HepG2 (cell line): Measurements from ENCODE around the gene RAD9A. TPM values are rescaled to one million over a fixed set of nuclear protein-coding genes. Genes with fewer than 3 reads are reported as not detected.

Experiments used
- ATAC-seq: fragments of 200-7000 bp; cut with Tn5 transposase; 3 replicates; pipeline ENCODE4 v1.9.1; 2020; ENCODE audit warnings: mild to moderate bottlenecking, moderate library complexity
- BruUV-seq: library from RNA; stranded (reverse); fragments of 400-500 nt; replicated peaks from 2 replicates; lab custom pipeline; 2021; lab: Mats Ljungman, UMichigan
- CTCF ChIA-PET: fragments of 300-600 bp; formaldehyde crosslinking; extraction: SDS; loops from one replicate; lab custom pipeline; 2021; ENCODE audit warnings: low total read pairs, inconsistent platforms, low intra/inter-chr PET ratio; lab: Yijun Ruan, JAX
- POLR2A ChIA-PET: fragments of 350-600 bp; sonication (Branson Sonifier 250); formaldehyde crosslinking; loops from one replicate; lab custom pipeline; 2020; ENCODE audit warnings: antibody characterized with exemption, inconsistent platforms; lab: Yijun Ruan, JAX
- DNase-seq: peaks from one replicate; pipeline ENCODE4 v3.0.0-alpha.2; 2015; ENCODE audit warnings: low spot score
- FAIRE-seq: peaks from 3 replicates; lab custom pipeline; 2011; peaks lifted over from hg19 to GRCh38; lab: Jason Lieb, UNC
- H2AFZ ChIP-seq: one replicate; pipeline ENCODE4 v1.6.1; 2011; ENCODE audit warnings: low read length, inconsistent platforms
- H3K27ac ChIP-seq: fragments of 300-600 bp; 3 replicates; pipeline ENCODE4 v1.8.0; 2011; ENCODE audit warnings: mixed run types, mild to moderate bottlenecking, mixed read lengths, low read length, inconsistent platforms; ENCODE audit not compliant: insufficient read depth; ENCODE audit errors: extremely low read length
- H3K27me3 ChIP-seq, 2 experiments: fragments of 200-600 bp in 1 of 2; 2 replicates in 1 of 2; 3 replicates in 1 of 2; pipeline versions ENCODE4 v1.6.0 to v1.8.0; 2011; ENCODE audit warnings: low read length in 2 of 2, mild to moderate bottlenecking in 2 of 2, moderate library complexity in 2 of 2, inconsistent platforms in 1 of 2; ENCODE audit not compliant: insufficient read depth in 2 of 2, control insufficient read depth in 1 of 2
- H3K36me3 ChIP-seq, 2 experiments: fragments of 200-600 bp in 1 of 2; replicated peaks in 1 of 2; 2 replicates in 1 of 2; 3 replicates in 1 of 2; pipeline versions ENCODE4 v1.5.1 to v1.8.0; 2011; ENCODE audit warnings: low read length in 2 of 2, inconsistent platforms in 1 of 2; ENCODE audit not compliant: insufficient read depth in 2 of 2, control insufficient read depth in 1 of 2
- H3K4me1 ChIP-seq: 2 replicates; pipeline ENCODE4 v1.5.1; 2012; ENCODE audit warnings: low read length, inconsistent platforms; ENCODE audit not compliant: insufficient read depth
- H3K4me2 ChIP-seq: 2 replicates; pipeline ENCODE4 v1.6.0; 2011; ENCODE audit warnings: low read depth, low read length, inconsistent platforms
- H3K4me3 ChIP-seq, 3 experiments: fragments of 200-600 bp in 1 of 3; sonication (generic), shearing (Covaris generic) in 1 of 3; replicated peaks in 1 of 3; 2 replicates each; pipeline ENCODE4 v1.5.1; 2011 to 2016; ENCODE audit warnings: low read length in 3 of 3, inconsistent platforms in 2 of 3, low read depth in 2 of 3, mild to moderate bottlenecking in 2 of 3, control low read depth in 1 of 3, mixed read lengths in 1 of 3; ENCODE audit not compliant: insufficient read depth in 1 of 3
- H3K79me2 ChIP-seq: one replicate; pipeline ENCODE4 v1.6.1; 2011; ENCODE audit warnings: low read length, inconsistent platforms; ENCODE audit not compliant: insufficient read depth
- H3K9ac ChIP-seq: 2 replicates; pipeline ENCODE4 v1.6.0; 2011; ENCODE audit warnings: mild to moderate bottlenecking, low read depth, low read length, inconsistent platforms; ENCODE audit not compliant: insufficient read depth
- H3K9me3 ChIP-seq: 2 replicates; pipeline ENCODE4 v1.5.1; 2012; ENCODE audit warnings: mild to moderate bottlenecking, low read length
- H4K20me1 ChIP-seq: 2 replicates; pipeline ENCODE4 v1.6.0; 2011; ENCODE audit warnings: inconsistent platforms, mild to moderate bottlenecking, low read length, moderate library complexity; ENCODE audit not compliant: insufficient read depth
- ARNT2 ChIP-seq: sonication (generic); formaldehyde crosslinking; IDR thresholded peaks from 2 replicates; pipeline ENCODE4 v1.8.0; 2022; ENCODE audit warnings: mild to moderate bottlenecking, low read depth, missing genetic modification reagents, moderate library complexity
- CBX5 ChIP-seq: sonication (generic); formaldehyde crosslinking; IDR thresholded peaks from 2 replicates; pipeline ENCODE4 v1.4.0; 2020; ENCODE audit warnings: missing genetic modification reagents, borderline replicate concordance
- FOSL2 ChIP-seq: sonication (generic); formaldehyde crosslinking; IDR thresholded peaks from 2 replicates; pipeline ENCODE4 v1.4.0; 2020; ENCODE audit warnings: missing genetic modification reagents
- HIVEP1 ChIP-seq: sonication (generic); formaldehyde crosslinking; IDR thresholded peaks from 2 replicates; pipeline ENCODE4 v1.4.0; 2020; ENCODE audit warnings: mild to moderate bottlenecking, missing genetic modification reagents
- KDM5B ChIP-seq: sonication (generic); formaldehyde crosslinking; IDR thresholded peaks from 2 replicates; pipeline ENCODE4 v1.4.0; 2020; ENCODE audit warnings: missing genetic modification reagents, mild to moderate bottlenecking, borderline replicate concordance
- MTA1 ChIP-seq: sonication (generic); formaldehyde crosslinking; IDR thresholded peaks from 2 replicates; pipeline ENCODE4 v1.4.0; 2020; ENCODE audit warnings: missing genetic modification reagents, mild to moderate bottlenecking, borderline replicate concordance
- RAD21 ChIP-seq: fragments of 450-650 bp; formaldehyde crosslinking; IDR thresholded peaks from 2 replicates; pipeline ENCODE4 v1.5.0; 2020; ENCODE audit warnings: mild to moderate bottlenecking
- SMC3 ChIP-seq: IDR thresholded peaks from 2 replicates; pipeline ENCODE4 v1.6.1; 2011; ENCODE audit warnings: low read length, improper control_type of control experiment
- SOX5 ChIP-seq: IDR thresholded peaks from 2 replicates; pipeline ENCODE4 v1.6.1; 2016; ENCODE audit warnings: borderline replicate concordance
- STAG1 ChIP-seq: sonication (generic); formaldehyde crosslinking; IDR thresholded peaks from 2 replicates; pipeline ENCODE4 v1.4.0; 2020; ENCODE audit warnings: missing genetic modification reagents
- TCF7L2 ChIP-seq: IDR thresholded peaks from 2 replicates; pipeline ENCODE4 v1.6.1; 2011; ENCODE audit warnings: mild to moderate bottlenecking, low read depth, low read length, moderate library complexity
- TEAD3 ChIP-seq: optimal IDR thresholded peaks from 2 replicates; pipeline ENCODE3; 2016; ENCODE audit warnings: borderline replicate concordance
- ZNF292 ChIP-seq: sonication (generic); formaldehyde crosslinking; IDR thresholded peaks from 2 replicates; pipeline ENCODE4 v1.8.1; 2022; ENCODE audit warnings: mild to moderate bottlenecking, low read depth, missing genetic modification reagents, borderline replicate concordance
- ZNF558 ChIP-seq: sonication (generic); formaldehyde crosslinking; IDR thresholded peaks from 2 replicates; pipeline ENCODE4 v1.9.0; 2022; ENCODE audit warnings: mild to moderate bottlenecking, missing genetic modification reagents, borderline replicate concordance
- ZNF652 ChIP-seq: IDR thresholded peaks from 2 replicates; pipeline ENCODE4 v1.6.1; 2016; ENCODE audit warnings: low read depth, borderline replicate concordance
- ZNF768 ChIP-seq: sonication (generic); formaldehyde crosslinking; IDR thresholded peaks from 2 replicates; pipeline ENCODE4 v1.4.0; 2020; ENCODE audit warnings: missing genetic modification reagents
- WGBS: methylation state at CpG from one replicate; pipeline ENCODE4 v1.1.6; 2017; ENCODE audit warnings: low lambda C conversion rate; 5-methylcytosine and 5-hydroxymethylcytosine counted together
- in situ Hi-C: cut with HindIII; loops from 2 replicates; pipeline ENCODE4 v1.10.0; 2017; ENCODE audit warnings: low pct_unique_long_range_greater_than_20kb; ENCODE audit not compliant: extremely low pct_ligation_motif_present
- intact Hi-C: fragments of 100-400 bp; cut with micrococcal nuclease; formaldehyde crosslinking; loops from one replicate; pipeline ENCODE4 v1.10.0; 2022; ENCODE audit not compliant: unreplicated experiment
- polyA plus RNA-seq, 8 experiments: library from polyadenylated mRNA; depleted of rRNA in 3 of 8; stranded (reverse) in 7 of 8; unstranded in 1 of 8; fragments of >200 nt; fragmentation: Illumina TruSeq in 4 of 8; extraction: Trizol in 4 of 8; gene quantifications; 2 replicates each; pipeline versions ENCODE4 v1.2.1 to v1.2.3, GENCODE V29; 2011 to 2016; ENCODE audit warnings: low read depth in 4 of 8, missing spikeins in 1 of 8, mixed read lengths in 1 of 8; ENCODE audit not compliant: insufficient read depth in 1 of 8
- total RNA-seq, 5 experiments: library from RNA; depleted of rRNA; stranded (reverse); fragments of >200 nt; fragmentation: Illumina TruSeq; extraction: Trizol; gene quantifications; 2 replicates each; pipeline ENCODE4 v1.2.3, GENCODE V29; 2016; ENCODE audit warnings: low read depth in 1 of 5
- TF ChIP-seq, protein P1 (sequence below): sonication (generic); formaldehyde crosslinking; IDR thresholded peaks from 2 replicates; pipeline ENCODE4 v1.5.0; 2020; ENCODE audit warnings: mild to moderate bottlenecking, missing genetic modification reagents, moderate library complexity
- TF ChIP-seq, protein P2 (sequence below), 2 experiments: sonication (generic) in 1 of 2; formaldehyde crosslinking in 1 of 2; IDR thresholded peaks; 2 replicates each; pipeline versions ENCODE4 v1.4.0 to v1.6.1; 2018 to 2020; ENCODE audit warnings: missing genetic modification reagents in 2 of 2, borderline replicate concordance in 1 of 2, low read depth in 1 of 2, mild to moderate bottlenecking in 1 of 2, missing biosample characterization in 1 of 2

The RAD9A gene
- total and polyA plus RNA-seq, 2 of the 13 experiments (the other 11 are each of a cell fraction or from before 2014, with no cell fraction given) = 10.1 to 15.7 TPM

DNA sequence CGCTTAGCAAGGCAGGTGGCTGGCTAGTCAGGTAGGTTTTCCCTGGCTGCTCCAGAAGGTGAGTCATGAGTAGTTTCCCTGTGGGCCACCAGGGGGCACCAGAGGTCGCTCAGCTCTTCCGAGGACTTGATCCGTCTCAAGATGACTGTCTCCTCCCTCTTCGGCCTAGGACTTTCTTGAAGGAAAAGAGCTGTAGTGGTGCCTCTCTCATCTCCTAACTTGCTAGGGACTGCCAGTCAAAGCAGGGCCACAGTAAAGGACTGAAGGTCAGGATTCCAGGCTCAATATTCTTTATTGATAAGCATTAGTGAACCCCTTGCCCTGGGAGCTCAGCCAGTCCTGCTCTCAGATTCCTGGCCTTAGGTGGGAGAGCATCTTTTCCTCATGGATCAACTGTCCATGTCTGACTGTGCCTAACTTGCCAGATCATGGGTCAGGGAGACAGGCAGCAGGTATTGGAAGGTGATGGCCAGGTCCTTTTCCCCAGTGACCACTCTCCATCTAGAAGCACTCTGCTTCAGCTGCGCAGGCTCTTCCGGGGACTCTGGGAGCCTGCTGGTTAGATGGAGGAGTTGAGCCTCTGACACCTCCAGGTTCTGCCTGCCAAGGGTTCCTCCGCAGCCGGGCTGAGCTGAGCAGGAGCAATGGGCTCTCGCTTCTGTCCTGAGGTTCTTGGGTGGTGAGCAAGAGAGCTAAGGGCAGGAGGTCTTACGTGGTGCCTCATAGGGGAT is 40.3 kb upstream of the RAD9A start:
- ATAC-seq = no peak
- H3K9ac ChIP-seq = no peak overlapping the region
- POLR2A ChIA-PET = interaction anchor here (1.0 to 9.7 kb wide), 4 partner anchors 27 to 63 kb away, joined by 3 to 365 read pairs (median 10); partner anchors contain the start of genes ANKRD13D and CLCF1
- in situ Hi-C loops (loop anchor here (5.0 kb wide), 1 partner anchor 36 kb away; no protein-coding TSS in a partner anchor), intact Hi-C loops (no loop called here)
- TF ChIP-seq KDM5B (CRISPR knock-in tag) (0 out of 2 replicates have a peak, but pooled peaks have one; percentile 22), ZNF558 (CRISPR knock-in tag) (no peak), SMC3 (peak; percentile 44; the same call in 1 of the 2 replicates), RAD21 (peak; percentile 36; the same call in 1 of the 2 replicates), TCF7L2 (no peak), HIVEP1 (CRISPR knock-in tag) (0 out of 2 replicates have a peak, but pooled peaks have one; percentile 32), ZNF768 (CRISPR knock-in tag) (no peak), ZNF292 (CRISPR knock-in tag) (no peak), TEAD3 (CRISPR knock-in tag) (peak; percentile 15), ZNF652 (CRISPR knock-in tag) (peak; percentile 19; the same call in 1 of the 2 replicates), MTA1 (CRISPR knock-in tag) (no peak), SOX5 (CRISPR knock-in tag) (0 out of 2 replicates have a peak, but pooled peaks have one; percentile 9), ARNT2 (CRISPR knock-in tag) (0 out of 2 replicates have a peak, but pooled peaks have one; percentile 44), CBX5 (CRISPR knock-in tag) (no peak), FOSL2 (peak; percentile 90), STAG1 (CRISPR knock-in tag) (peak; percentile 69)
- TF ChIP-seq, protein P1, sequence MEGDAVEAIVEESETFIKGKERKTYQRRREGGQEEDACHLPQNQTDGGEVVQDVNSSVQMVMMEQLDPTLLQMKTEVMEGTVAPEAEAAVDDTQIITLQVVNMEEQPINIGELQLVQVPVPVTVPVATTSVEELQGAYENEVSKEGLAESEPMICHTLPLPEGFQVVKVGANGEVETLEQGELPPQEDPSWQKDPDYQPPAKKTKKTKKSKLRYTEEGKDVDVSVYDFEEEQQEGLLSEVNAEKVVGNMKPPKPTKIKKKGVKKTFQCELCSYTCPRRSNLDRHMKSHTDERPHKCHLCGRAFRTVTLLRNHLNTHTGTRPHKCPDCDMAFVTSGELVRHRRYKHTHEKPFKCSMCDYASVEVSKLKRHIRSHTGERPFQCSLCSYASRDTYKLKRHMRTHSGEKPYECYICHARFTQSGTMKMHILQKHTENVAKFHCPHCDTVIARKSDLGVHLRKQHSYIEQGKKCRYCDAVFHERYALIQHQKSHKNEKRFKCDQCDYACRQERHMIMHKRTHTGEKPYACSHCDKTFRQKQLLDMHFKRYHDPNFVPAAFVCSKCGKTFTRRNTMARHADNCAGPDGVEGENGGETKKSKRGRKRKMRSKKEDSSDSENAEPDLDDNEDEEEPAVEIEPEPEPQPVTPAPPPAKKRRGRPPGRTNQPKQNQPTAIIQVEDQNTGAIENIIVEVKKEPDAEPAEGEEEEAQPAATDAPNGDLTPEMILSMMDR = peak; percentile 86
- TF ChIP-seq, protein P2, sequence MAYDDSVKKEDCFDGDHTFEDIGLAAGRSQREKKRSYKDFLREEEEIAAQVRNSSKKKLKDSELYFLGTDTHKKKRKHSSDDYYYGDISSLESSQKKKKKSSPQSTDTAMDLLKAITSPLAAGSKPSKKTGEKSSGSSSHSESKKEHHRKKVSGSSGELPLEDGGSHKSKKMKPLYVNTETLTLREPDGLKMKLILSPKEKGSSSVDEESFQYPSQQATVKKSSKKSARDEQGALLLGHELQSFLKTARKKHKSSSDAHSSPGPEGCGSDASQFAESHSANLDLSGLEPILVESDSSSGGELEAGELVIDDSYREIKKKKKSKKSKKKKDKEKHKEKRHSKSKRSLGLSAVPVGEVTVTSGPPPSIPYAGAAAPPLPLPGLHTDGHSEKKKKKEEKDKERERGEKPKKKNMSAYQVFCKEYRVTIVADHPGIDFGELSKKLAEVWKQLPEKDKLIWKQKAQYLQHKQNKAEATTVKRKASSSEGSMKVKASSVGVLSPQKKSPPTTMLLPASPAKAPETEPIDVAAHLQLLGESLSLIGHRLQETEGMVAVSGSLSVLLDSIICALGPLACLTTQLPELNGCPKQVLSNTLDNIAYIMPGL (CRISPR knock-in tag; IDR thresholded peaks at IDR 0.05; ENCODE audit: borderline replicate concordance in 1 of 2, low read depth in 1 of 2) = 0 out of 4 replicates have a peak, but pooled peaks of 1 of the 2 experiments have one; percentile 35
- H3K27ac ChIP-seq = no peak overlapping the region
- no peak overlapping the region for H3K4me3 ChIP-seq
- no TSS peak for BruUV-seq
- no peaks in the 10 kb centered on the region for H3K36me3 ChIP-seq
- H3K4me2 ChIP-seq = peak overlapping the region; percentile 2; the same call in 1 of the 2 replicates
- H3K27me3 ChIP-seq = no peaks in the 10 kb centered on the region
- no peaks in the 10 kb centered on the region for H3K79me2 ChIP-seq
- H3K4me1 ChIP-seq = peaks cover 36% of the 10 kb centered on the region
- H4K20me1 ChIP-seq = no peaks in the 10 kb centered on the region
- FAIRE-seq = peak; percentile 87
- no peaks in the 10 kb centered on the region for H3K9me3 ChIP-seq
- CTCF ChIA-PET = interaction anchor here (0.7 to 2.6 kb wide), 3 partner anchors 23 to 154 kb away, joined by 3 to 25 read pairs (median 3); no protein-coding TSS in a partner anchor
- DNase-seq = no peak
- WGBS = 70% methylated on average over 8 of the region's 11 CpGs
- no peak overlapping the region for H2AFZ ChIP-seq
